CD4-positive, alpha-beta T cell (primary cell): ENCODE measurements around the gene MBL2. TPM values are rescaled to one million over a fixed set of nuclear protein-coding genes. Genes with fewer than 3 reads are reported as not detected.

Experiments used
- ATAC-seq: fragments of 200-7000 bp; cut with Tn5 transposase; one replicate; pipeline ENCODE4 v1.10.0; 2022; ENCODE audit warnings: mild to moderate bottlenecking; ENCODE audit not compliant: poor library complexity
- CTCF ChIA-PET: fragments of 350-600 bp; sonication (Branson Sonifier 250); formaldehyde crosslinking; loops from one replicate; lab custom pipeline; 2021; ENCODE audit warnings: antibody characterized with exemption, inconsistent platforms; lab: Charles Lee
- POLR2A ChIA-PET: fragments of 350-600 bp; sonication (Branson Sonifier 250); formaldehyde crosslinking; loops from one replicate; lab custom pipeline; 2021; ENCODE audit warnings: antibody characterized with exemption, inconsistent platforms; lab: Charles Lee
- DNase-seq, 14 experiments: peaks; one replicate each; pipeline ENCODE4 v3.0.0-alpha.2; 2013 to 2020; ENCODE audit warnings: mixed read lengths in 2 of 14
- H3K27ac ChIP-seq, 2 donors: one replicate each; pipeline versions ENCODE4 v1.5.1 to v1.7.0; 2013; ENCODE audit warnings: low read length in 2 of 2, low read depth in 1 of 2, mild to moderate bottlenecking in 1 of 2
- H3K27me3 ChIP-seq, 2 experiments: 1 replicate in 1 of 2; 2 replicates in 1 of 2; pipeline versions ENCODE4 v1.6.1 to v1.7.0; 2013; ENCODE audit warnings: low read length in 2 of 2, control low read depth in 1 of 2, mild to moderate bottlenecking in 1 of 2, moderate library complexity in 1 of 2; ENCODE audit not compliant: insufficient read depth in 2 of 2, control insufficient read depth in 1 of 2
- H3K36me3 ChIP-seq: one replicate; pipeline ENCODE4 v1.6.1; 2013; ENCODE audit warnings: low read length, control low read depth; ENCODE audit not compliant: insufficient read depth
- H3K4me1 ChIP-seq: one replicate; pipeline ENCODE4 v1.6.1; 2013; ENCODE audit warnings: low read length, control low read depth; ENCODE audit not compliant: insufficient read depth
- H3K4me3 ChIP-seq: one replicate; pipeline ENCODE4 v1.5.1; 2013; ENCODE audit warnings: mild to moderate bottlenecking, low read length, moderate library complexity
- H3K9me3 ChIP-seq, 2 experiments: 1 replicate in 1 of 2; 2 replicates in 1 of 2; pipeline versions ENCODE4 v1.6.1 to v1.7.0; 2013; ENCODE audit warnings: low read length in 2 of 2, mild to moderate bottlenecking in 2 of 2, control low read depth in 1 of 2, moderate library complexity in 1 of 2; ENCODE audit not compliant: control insufficient read depth in 1 of 2, insufficient read depth in 1 of 2
- H3K27ac Mint-ChIP-seq: one replicate; pipeline ENCODE4 v1.8.0; 2020; ENCODE audit warnings: mixed read lengths
- H3K27me3 Mint-ChIP-seq: one replicate; pipeline ENCODE4 v1.8.0; 2021; ENCODE audit warnings: mixed read lengths
- H3K36me3 Mint-ChIP-seq: one replicate; pipeline ENCODE4 v1.8.0; 2021; ENCODE audit warnings: low read depth, mixed read lengths
- H3K4me1 Mint-ChIP-seq: one replicate; pipeline ENCODE4 v1.8.0; 2021; ENCODE audit warnings: low read depth, mixed read lengths
- H3K4me3 Mint-ChIP-seq: one replicate; pipeline ENCODE4 v1.8.0; 2020; ENCODE audit warnings: mild to moderate bottlenecking, mixed read lengths
- H3K9me3 Mint-ChIP-seq: one replicate; pipeline ENCODE4 v1.8.0; 2020; ENCODE audit warnings: mixed read lengths
- CTCF ChIP-seq: fragments of 200-600 bp; IDR thresholded peaks from one replicate; pipeline ENCODE4 v1.8.0; 2022; ENCODE audit warnings: antibody characterized with exemption, mild to moderate bottlenecking
- intact Hi-C, 2 experiments: fragments of 100-400 bp; cut with DNase I in 1 of 2; cut with micrococcal nuclease in 1 of 2; formaldehyde crosslinking; loops; one replicate each; pipeline versions ENCODE4 v1.15.1 to v1.9.0; 2023 to 2025; cut with DNase I, micrococcal nuclease
- total RNA-seq, 174 experiments: library from RNA in 2 of 174; stranded (reverse) in 2 of 174; gene quantifications; one replicate each; pipeline ENCODE4 v1.2.3 and lab custom pipeline; 2021 to 2026

The MBL2 gene
- total RNA-seq, 2 experiments from 2014 or later, result not detected

DNA sequence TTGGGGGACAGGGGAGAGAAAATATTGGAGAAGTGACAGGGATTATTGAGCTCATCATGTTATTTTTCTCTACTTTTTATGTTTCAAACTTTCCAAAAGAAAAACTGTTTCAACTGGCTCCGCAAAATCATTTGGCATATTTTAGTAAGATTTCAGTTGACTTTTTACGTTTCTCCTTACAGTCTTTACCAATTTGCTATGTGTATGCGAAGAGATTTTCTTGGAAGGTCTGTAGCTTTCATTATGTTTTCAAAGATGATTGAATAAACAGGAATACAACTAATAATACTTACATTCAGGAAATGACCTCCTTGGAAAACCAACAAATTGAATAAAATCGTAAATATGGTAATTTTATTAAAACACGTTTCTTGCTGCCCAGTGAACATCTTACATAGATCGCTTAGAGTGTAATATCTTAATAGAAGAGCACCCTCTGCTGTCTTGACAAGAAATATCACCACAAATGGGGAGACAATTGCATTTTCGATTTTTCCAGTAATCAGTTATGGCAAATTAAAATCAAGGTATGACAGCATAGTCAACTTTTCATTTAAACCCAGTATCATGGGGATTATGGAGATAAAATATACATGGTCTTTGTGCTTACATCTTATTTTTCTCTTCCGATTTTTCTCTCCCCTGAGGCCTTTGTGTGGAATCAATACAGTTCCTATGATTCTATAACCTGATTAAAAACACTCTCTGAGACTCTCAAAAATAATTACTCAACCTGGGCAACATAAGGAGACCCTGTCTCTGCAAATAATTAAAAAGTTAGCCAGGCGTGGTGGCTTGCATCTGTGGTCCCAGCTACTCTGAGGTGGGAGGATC, 43.1 kb downstream of the MBL2 start:
- Mint-ChIP-seq H3K27me3 (no peaks in the 10 kb centered on the region), H3K9me3 (peaks cover 11% of the 10 kb centered on the region), H3K4me1 (no peaks in the 10 kb centered on the region), H3K4me3 (no peak overlapping the region), H3K36me3 (no peaks in the 10 kb centered on the region), H3K27ac (no peak overlapping the region)
- no peak for ATAC-seq
- no peaks in the 10 kb centered on the region for H3K36me3 ChIP-seq
- CTCF ChIA-PET, result no interaction called here
- H3K27ac ChIP-seq, result no peak overlapping the region
- no peaks in the 10 kb centered on the region for H3K9me3 ChIP-seq
- no peak overlapping the region for H3K4me3 ChIP-seq
- intact Hi-C loops, result loop anchor here in 1 of 2 experiments (5.0 kb wide), 1 partner anchor 1727 kb away; no protein-coding TSS in a partner anchor
- no peaks in the 10 kb centered on the region for H3K4me1 ChIP-seq
- no peaks in the 10 kb centered on the region for H3K27me3 ChIP-seq
- no peak for TF ChIP-seq CTCF
- POLR2A ChIA-PET, result no interaction called here
- no peak for DNase-seq

- H3K27ac ChIP-seq, result no peak overlapping the region
- TF ChIP-seq CTCF, result no peak
- ChIA-PET CTCF (no interaction called here), POLR2A (no interaction called here)
- H3K9me3 Mint-ChIP-seq, result peaks cover 5% of the 10 kb centered on the region
- H3K27me3 ChIP-seq, result no peaks in the 10 kb centered on the region
- no peaks in the 10 kb centered on the region for H3K36me3 Mint-ChIP-seq
- H3K27me3 Mint-ChIP-seq, result no peaks in the 10 kb centered on the region
- H3K4me1 Mint-ChIP-seq, result no peaks in the 10 kb centered on the region
- DNase-seq (no peak), ATAC-seq (no peak)
- peaks cover 0 to 9% of the 10 kb centered on the region in 2 experiments for H3K9me3 ChIP-seq
- no peaks in the 10 kb centered on the region for H3K36me3 ChIP-seq
- no peak overlapping the region for H3K4me3 ChIP-seq
- no peak overlapping the region for H3K4me3 Mint-ChIP-seq
- intact Hi-C loops, result no loop called here
- no peak overlapping the region for H3K27ac Mint-ChIP-seq
- H3K4me1 ChIP-seq, result no peaks in the 10 kb centered on the region
Measured at GRCh38 chr10:52720018-52720417, 52.6 kb downstream of the MBL2 start.
